ENCODE measurements around the gene MC1R.

The MC1R gene

GRCh38 chr16:89895482-89896250 is 23.0 kb upstream of the MC1R start:
- no peak for DNase-seq (ENCODE audit: low read depth)

DNA sequence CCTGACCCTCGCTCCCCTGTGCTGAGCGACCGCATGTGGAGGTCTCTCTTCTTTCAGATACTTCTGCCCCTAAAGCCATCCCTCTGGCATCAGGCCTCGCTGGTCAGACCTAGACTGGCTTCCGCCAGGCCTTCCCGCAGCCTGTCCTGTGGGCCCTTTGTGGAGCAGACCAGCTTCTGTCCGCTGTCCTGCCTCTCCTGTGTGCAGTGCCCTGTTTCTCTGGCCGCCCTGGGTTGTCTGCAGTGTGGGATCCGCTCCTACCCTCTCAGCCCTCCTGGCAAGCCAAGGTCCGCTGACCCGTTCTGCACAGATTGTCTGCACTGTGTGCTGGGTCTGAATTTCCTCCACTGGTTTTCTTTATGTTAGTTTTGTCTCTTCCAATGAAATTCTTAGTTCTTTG is 21.5 kb upstream of the MC1R start:
- DNase-seq (ENCODE audit: low read depth) = no peak

- no peak for DNase-seq (ENCODE audit: low read depth)
Measured at GRCh38 chr16:89898201-89898967, 20.3 kb upstream of the MC1R start.

DNA sequence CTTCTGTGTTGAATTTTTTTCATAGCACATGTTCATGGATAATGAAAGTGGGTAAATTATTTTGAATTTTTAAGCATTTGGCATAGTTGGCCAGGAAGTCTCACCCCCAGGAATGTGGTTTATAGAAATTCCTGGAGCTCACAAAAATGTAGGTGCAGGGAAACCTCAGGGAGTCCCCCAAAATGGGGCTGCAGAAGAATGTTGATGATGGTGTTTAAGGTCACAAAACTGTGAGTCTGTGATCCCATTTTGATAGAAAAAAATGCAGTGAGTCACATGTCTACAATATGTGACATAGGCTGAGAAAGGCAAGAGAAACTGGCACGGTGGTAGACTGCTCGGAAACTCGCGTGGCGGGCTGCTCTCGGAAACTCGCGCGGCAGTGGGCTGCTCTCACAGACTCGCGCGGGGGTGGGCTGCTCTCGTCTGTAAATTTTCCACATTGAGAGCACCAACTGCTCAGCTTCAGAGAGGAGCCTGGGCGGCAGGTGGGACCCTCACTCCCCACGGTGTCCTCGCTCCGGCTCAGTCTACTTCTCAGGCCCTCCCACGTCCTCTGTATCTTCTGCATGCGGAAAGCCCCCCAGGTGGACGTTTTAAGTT is 18.7 kb upstream of the MC1R start:
- DNase-seq (ENCODE audit: low read depth) = no peak

DNA sequence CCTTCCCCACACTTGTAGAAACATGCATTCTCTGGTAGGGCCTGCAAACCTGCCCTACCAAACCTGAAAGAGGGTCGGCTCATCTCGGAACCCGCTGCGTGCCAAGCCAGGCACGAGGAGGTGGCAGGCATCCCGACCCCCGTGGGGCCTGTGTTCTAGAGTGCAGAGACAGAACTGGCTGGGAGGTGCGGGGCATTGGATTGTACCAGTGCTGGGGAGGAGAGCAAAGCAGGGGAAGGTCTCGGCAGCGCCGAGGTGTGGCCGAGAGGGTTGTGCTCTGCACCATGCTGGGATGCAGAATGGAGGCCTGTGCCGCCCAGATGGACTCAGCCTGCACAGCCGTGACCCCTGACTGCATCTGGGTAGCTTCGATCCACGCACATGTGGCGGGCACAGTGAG is 17.8 kb upstream of the MC1R start:
- no peak for DNase-seq (ENCODE audit: low read depth)

DNA sequence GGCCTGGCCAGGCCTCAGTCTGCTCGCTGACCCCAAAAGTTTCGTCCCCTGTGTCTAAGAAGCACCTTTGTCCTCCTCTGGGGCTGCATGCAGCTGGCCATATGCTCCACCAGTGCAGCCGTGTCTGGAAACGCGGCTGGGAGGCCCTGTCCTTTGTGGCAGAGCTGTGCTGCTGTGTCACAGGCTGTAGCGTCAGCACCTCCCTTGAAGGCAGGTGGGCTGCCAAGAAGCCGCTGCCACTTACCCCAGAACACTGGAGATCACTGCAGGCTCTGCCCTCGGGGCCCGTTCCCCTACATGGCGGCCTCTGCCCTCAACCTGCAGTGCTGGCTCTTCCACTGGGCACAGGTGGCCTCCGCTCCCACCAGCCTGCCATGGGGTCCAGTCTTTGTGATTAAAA is 15.7 kb upstream of the MC1R start:
- DNase-seq (ENCODE audit: low read depth) = no peak

DNA sequence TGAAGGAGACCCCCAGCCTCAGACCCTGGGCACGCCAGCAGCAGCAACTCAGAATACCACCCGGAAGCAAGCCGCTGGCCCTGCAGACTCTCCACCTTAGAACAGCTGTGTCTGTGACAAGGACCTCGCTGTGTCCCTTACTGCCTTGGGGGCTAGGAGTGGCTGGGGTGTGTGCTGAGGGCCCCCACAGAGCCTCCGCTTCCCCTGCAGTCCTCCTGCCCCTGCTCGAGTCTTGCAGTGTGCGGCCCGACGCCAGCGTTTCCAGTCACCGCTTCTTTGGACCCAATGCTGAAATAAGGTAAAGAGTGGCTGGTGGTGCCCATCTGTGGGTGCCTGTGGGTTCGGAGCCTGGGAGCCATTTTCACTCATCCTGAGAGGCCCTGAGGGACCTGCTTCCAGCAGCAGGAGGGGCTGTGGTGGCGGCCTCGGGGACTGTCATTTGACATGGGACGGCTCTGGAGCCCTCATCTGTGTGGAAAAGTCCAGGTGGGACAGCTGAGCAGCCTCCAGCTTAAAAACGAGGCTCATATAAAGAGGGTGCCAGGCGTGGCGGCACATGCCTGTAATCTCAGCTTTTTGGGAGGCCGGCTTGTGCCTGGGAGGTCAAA is 14.7 kb upstream of the MC1R start:
- DNase-seq (ENCODE audit: low read depth) = no peak

- DNase-seq (ENCODE audit: low read depth) = no peak
Measured at GRCh38 chr16:89904606-89905510, 13.8 kb upstream of the MC1R start.

DNA sequence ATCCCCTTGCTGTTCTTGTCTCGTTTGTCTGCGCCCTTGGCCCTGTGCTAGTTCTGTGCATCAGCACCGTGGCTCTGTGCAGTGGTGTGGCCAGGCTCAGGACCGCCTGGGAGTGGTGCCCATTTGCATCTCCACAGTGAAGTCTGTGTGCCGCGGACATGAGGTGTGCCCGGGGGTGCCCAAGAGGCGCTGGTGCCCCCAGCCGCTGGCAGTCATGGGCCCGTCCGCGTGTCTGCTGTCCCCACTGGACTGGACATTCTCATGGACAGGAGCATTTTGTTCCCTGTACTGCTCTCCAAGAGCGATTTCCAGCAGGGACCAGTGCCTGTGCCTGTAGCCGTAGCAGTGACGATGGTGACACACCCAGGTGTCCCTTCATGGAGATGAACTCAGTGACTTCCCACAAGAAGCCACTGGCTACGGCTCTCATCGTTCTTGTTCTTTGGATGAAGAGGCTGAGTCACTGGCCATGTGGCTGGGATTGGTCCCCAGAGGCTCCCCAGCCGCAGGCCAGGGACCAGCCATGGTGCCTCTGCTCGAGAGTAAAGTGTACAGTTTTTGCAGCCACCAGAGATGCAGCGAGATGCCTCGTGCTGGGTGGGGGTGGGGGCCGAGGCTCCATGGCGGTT is 13.0 kb upstream of the MC1R start:
- DNase-seq (ENCODE audit: low read depth) = no peak

GRCh38 chr16:89906140-89907025 is 12.3 kb upstream of the MC1R start:
- DNase-seq (ENCODE audit: low read depth) = no peak

GRCh38 chr16:89907055-89907814 is 11.4 kb upstream of the MC1R start:
- no peak for DNase-seq (ENCODE audit: low read depth)

DNA sequence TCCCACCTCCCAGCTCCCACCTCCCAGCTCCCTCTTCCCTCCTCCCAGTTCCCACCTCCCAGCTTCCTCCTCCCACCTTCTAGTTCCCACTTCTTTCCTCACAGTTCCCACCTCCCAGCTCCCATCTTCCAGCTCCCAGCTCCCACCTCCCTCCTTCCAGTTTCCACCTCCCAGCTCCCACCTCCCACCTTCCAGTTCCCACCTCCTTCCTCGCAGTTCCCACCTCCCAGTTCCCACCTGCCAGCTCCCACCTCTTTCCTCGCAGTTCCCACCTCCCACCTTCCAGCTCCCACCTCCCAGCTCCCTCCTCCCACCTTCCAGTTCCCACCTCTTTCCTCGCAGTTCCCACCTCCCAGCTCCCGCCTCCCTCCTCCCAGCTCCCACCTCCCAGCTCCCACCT is 10.4 kb upstream of the MC1R start:
- DNase-seq (ENCODE audit: low read depth) = no peak

DNA sequence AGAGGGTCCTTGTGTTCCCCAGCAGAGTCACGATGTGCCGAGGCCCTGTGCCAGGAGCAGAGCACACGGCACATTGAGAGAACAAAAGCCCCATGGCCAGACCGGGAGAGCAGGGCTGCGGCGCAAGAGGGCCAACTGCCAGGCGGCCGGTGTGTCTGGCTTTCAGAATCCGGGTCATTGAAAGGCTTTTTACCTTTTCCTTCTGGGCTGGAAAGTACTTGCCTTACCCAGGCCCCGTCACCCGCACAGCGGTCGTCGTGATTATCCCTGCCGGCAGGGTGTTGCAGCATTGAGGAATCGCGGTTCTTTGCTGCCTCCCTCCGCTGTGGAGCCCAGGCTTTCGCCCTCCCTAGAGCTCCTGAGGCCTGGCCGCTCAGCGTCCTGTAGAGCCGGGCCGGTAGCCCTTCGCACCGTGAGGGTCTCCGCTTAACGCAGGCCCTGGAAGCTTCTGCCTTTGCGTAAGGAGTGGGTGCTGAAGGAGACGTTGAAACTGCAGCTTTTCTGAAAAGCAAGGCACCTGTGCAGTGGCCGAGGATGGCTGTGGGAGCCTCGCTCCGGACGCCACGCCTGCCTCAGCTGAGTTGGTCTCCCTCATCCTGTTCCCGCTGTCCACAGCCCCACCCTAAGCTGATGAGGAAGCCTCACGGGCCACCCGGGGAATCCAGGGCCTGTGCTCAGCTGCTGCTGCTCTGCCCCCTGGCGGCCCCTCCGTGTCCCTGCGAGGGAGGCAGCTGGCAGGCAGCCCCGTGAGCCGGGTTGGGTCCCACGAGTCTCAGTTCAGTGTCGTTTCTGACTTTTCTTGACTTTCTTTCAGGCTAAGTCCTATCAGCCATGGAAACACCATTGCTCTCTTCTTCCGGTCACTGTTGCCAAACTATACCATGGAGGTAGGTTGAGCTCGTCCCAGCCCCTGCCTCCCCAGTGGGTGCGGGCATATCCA is 8.6 kb upstream of the MC1R start:
- DNase-seq (ENCODE audit: low read depth) = peak; percentile 60

GRCh38 chr16:89910717-89911354 is 7.8 kb upstream of the MC1R start:
- no peak for DNase-seq (ENCODE audit: low read depth)

- no peak for DNase-seq (ENCODE audit: low read depth)
Measured at GRCh38 chr16:89911375-89911774, 7.3 kb upstream of the MC1R start.

DNA sequence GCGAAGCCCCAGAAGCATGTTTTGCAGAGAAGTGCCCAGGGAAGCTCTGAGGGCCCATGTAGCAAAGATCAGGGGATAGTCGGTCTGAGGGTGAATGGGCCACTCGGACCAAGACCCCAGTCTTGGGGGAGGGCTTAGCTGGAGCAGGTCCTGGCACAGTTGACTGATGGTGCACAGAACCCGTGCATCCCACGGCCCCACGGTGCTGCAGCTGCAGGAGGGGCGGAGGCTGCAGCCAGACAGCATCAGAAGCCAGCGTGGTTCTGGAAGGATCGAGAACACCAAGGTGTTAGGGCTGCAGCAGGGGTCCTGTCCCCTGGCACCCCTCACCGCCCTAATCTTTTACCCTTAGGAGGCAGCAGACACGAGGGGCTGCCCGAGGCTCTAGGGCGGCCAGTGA is 6.5 kb upstream of the MC1R start:
- DNase-seq (ENCODE audit: low read depth) = no peak

DNA sequence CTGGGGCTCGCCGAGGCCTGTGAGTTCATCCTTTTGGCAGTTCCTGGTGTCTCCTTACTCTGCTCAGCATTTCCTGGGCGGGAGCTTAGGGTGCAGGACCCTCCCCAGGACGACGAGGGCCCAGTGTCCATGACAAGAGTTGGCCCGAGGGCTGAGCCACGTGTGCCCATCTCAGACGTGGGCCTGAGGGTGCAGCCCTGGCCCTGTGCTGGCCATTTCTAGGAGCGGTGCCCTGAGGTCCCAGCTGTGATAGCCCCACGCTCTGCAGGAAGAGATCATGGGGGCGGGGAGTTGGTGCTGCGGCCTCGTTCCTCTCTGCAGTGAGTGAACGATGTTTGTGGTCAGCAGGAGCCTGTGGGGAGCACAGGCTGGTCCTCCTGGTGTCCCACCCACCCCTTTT is 6.0 kb upstream of the MC1R start:
- DNase-seq (ENCODE audit: low read depth) = no peak
